Cardiac fibroblast (primary cell): Measurements from ENCODE around the gene OSBPL5.

Experiments used
- DNase-seq, 2 donors: peaks; one replicate each; pipeline versions ENCODE4 v3.0.0 to v3.0.0-alpha.2; 2010; ENCODE audit warnings: low read depth in 2 of 2
- H3K4me3 ChIP-seq, 2 donors: replicated peaks in 1 of 2; 1 replicate in 1 of 2; 2 replicates in 1 of 2; pipeline ENCODE4 v1.5.1; 2011; ENCODE audit warnings: low read depth in 2 of 2, low read length in 2 of 2, mild to moderate bottlenecking in 2 of 2, moderate library complexity in 1 of 2
- TF ChIP-seq, protein P1 (sequence below): IDR thresholded peaks from one replicate; pipeline ENCODE4 v1.5.1; 2011; ENCODE audit warnings: low read depth, mild to moderate bottlenecking, low read length, inconsistent platforms

OSBPL5 gene

GRCh38 chr11:3080733-3081385 is 84.3 kb downstream of the OSBPL5 start:
- no peak for DNase-seq
- H3K4me3 ChIP-seq: no peak overlapping the region
- TF ChIP-seq, protein P1, sequence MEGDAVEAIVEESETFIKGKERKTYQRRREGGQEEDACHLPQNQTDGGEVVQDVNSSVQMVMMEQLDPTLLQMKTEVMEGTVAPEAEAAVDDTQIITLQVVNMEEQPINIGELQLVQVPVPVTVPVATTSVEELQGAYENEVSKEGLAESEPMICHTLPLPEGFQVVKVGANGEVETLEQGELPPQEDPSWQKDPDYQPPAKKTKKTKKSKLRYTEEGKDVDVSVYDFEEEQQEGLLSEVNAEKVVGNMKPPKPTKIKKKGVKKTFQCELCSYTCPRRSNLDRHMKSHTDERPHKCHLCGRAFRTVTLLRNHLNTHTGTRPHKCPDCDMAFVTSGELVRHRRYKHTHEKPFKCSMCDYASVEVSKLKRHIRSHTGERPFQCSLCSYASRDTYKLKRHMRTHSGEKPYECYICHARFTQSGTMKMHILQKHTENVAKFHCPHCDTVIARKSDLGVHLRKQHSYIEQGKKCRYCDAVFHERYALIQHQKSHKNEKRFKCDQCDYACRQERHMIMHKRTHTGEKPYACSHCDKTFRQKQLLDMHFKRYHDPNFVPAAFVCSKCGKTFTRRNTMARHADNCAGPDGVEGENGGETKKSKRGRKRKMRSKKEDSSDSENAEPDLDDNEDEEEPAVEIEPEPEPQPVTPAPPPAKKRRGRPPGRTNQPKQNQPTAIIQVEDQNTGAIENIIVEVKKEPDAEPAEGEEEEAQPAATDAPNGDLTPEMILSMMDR: no peak

DNA sequence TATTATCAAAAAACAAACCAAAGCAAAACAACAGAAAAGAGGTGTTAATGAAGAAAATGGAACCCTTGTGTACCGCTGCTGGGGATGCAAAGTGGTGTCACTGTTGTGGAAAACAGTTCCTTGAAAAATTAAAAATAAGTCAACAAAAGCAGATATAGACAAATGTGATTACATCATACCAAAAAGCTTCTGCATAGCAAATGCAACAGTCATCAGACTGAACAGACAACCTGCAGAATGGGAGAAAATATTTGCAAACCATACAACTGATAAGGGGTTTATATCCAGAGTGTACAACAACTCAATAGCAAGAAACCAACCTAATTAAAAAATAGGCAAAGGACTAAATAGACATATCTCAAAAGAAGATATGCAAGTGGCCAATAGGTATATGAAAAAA is 85.0 kb downstream of the OSBPL5 start:
- TF ChIP-seq, protein P1: no peak
- no peak overlapping the region for H3K4me3 ChIP-seq
- DNase-seq: peak; percentile 19 to 37

GRCh38 chr11:3077846-3078440 is 87.2 kb downstream of the OSBPL5 start:
- TF ChIP-seq, protein P1: no peak
- H3K4me3 ChIP-seq: no peak overlapping the region
- DNase-seq: no peak

DNA sequence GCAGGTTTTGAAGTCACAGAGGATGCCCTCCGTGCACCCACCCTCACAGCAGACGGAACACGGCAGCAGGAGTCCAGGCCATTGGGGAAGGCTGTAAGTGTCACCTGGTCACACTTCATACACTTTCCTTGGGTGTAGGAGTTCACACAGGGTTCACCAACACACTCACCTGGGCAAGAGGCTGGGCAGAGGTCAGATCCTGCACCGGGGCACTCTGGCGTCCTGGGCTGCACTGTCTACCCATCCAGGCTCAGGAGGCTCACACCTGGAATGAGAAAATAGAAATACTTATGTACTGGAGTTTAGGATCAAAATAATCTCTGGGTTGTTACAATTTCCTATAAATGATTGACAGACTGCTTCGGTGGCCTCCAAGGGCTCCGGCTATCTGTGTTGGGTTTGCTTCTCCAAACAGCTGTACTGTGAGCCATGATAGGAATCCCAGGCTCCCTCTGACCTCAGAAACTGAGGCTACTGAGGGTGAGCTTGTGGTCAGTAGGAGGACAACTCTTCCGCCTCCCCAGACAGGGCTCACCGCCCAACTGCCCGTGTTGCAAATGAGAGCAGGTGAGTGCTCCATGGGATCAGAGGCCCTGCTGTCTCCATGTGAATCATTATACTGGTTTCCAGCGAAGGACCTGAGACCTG is 87.8 kb downstream of the OSBPL5 start:
- no peak for DNase-seq
- H3K4me3 ChIP-seq: no peak overlapping the region
- TF ChIP-seq, protein P1: no peak

DNA sequence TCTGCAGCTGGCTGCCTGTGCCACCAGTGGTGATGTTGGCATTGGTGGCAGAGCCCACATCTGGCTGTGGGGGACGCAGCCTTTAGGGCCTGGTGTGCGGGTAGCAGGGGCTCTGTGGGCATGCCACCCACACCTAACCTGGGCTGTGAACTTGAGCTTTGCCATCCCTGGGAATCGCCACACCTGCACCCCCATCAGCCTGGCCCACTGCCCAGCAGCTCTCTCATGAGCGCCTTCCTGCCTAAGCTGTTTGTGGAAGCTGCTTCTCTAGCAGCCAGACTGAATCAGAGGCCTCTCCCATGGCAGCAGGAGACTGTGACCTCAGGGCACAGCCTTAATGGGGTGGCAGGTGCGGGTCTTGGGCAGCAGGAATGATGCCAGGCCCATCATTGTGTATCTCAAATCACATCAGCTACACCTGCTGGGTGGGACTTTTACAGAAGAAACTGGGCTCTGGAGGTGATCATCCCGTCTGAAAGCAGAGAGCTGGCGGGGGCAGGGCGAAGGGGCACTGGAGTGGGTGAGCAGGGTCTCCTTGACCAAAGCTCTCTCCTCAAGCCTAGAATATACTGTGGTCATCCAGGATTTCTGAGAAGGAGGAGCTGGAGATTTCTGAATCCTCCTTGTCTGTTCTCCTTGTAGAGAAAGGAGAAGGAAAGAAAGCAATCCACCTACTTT is 90.1 kb downstream of the OSBPL5 start:
- DNase-seq: no peak
- H3K4me3 ChIP-seq: no peak overlapping the region
- TF ChIP-seq, protein P1: no peak

- H3K4me3 ChIP-seq: no peak overlapping the region
- DNase-seq: peak; percentile 79 to 90
- TF ChIP-seq, protein P1: no peak
Observed at GRCh38 chr11:3073029-3073435, 92.1 kb downstream of the OSBPL5 start.
